Cerebellar nuclear complex (tissue), 1 donor: ENCODE data around the gene C19orf47.
A peak's percentile ranks its signal among the peaks of the same experiment; 100 is the strongest.

ENCODE experiments used
- DNase-seq, 2 experiments: peaks; one replicate each; lab custom pipeline; 2025; lab: John Stamatoyannopoulos, UW

C19orf47 gene

GRCh38 chr19:40320558-40320935 is 27.6 kb downstream of the C19orf47 start:
- no peak for DNase-seq

- DNase-seq, result no peak
Observed at GRCh38 chr19:40317338-40317737, 30.9 kb downstream of the C19orf47 start.

DNA sequence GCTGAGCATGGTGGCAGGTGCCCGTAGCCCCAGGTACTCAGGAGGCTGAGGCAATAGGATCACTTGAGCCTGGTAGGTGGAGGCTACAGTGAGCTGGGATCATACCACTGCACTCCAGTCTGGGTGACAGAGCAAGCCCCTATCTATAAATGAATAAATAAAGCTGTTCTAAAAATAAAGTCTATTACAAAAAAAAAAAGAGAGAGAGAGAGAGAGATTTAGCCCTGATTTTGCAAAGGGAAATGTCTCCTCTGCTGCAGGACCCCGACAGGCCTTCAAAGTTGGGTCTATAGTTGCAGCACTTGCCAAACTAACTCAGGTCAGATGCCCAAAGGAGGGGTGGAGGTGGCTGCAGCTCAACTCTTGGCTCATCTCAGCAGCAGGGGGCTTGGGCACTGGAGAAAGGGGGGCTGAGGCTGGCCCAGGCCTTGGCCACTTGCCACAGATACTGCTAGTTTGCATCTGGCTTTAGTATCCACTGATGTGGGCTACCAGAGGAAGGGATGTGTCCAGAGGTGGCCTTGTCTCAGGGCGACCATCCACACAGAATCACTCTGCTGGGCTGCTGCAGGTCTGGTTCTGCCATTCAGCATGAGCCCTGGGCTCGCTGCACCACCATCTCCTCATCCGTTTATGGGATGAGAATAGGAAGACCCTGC is 32.3 kb downstream of the C19orf47 start:
- DNase-seq, result no peak

DNA sequence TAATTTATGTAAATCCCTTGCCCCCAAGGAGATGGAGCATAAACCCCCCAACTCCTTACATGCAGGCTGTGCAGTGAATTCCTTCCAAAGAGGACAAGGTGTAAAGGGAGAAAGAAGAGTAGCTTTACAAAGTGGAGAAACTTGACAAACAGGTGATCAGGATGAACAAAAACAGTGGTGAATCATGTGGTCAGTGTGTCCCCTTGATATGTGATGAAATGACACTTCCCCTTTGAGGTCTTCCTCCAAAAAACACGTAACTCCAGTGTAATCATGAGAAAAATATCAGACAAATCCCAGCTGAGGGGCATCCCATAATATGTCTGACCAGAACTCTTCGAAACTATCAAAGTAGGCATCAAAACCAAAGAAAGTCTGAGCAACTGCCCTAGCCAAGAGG is 33.5 kb downstream of the C19orf47 start:
- DNase-seq, result no peak

DNA sequence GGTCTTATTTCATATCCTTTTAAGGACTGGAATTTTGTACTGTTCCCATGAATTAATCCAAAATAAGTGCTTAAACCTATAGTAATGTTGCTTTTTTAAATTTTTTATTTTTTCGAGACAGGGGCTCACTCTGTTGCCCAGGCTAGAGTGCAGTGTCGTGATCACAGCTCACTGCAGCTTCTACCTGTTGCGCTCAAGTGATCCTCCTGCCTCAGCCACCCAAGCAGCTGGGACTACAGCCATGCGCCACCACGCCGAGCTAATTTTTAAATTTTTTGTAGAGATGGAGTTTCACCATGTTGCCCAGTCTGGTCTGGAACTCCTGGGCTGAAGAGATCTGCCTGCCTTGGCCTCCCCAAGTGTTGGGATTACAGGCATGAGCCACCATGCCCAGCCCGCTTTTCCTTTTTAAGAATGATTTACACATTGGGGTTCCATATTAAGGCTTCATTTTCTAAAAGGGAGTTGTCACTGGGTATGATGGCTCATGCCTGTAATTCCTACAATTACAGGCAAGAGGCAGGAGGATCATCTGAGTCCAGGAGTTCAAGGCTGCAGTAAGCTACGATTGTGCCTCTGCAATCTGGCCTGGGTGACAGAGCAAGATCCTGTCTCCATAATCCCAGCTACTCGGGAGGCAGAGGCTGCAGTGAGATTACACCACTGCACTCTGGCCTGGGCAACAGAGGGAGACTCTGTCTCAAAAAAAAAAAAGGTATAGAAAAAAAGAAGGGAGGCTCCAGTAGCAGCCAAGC is 34.8 kb downstream of the C19orf47 start:
- no peak for DNase-seq

- DNase-seq, result no peak
Observed at GRCh38 chr19:40312533-40312932, 35.7 kb downstream of the C19orf47 start.

DNA sequence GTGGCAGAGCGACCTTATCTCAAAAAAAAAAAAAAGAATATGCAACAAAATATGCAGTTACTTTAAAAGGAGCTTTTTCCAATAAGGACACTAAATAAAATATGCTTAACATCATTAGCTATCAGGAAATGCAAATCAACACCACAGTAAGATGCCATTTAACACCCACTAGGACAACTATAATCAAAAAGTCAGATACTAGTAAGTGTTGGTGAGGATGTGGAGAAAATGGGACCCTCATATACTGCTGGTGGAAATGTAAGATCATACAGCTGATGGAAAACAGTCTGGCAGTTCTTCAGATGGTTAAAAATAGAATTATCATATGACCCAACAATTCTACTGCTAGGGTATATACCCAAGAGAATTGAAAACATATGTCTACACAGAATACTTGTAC is 38.5 kb downstream of the C19orf47 start:
- DNase-seq, result no peak

- peak in 1 of 2 experiments; percentile 29 for DNase-seq
Observed at GRCh38 chr19:40305403-40305802, 42.8 kb downstream of the C19orf47 start.

- no peak for DNase-seq
Observed at GRCh38 chr19:40304306-40304705, 43.9 kb downstream of the C19orf47 start.

DNA sequence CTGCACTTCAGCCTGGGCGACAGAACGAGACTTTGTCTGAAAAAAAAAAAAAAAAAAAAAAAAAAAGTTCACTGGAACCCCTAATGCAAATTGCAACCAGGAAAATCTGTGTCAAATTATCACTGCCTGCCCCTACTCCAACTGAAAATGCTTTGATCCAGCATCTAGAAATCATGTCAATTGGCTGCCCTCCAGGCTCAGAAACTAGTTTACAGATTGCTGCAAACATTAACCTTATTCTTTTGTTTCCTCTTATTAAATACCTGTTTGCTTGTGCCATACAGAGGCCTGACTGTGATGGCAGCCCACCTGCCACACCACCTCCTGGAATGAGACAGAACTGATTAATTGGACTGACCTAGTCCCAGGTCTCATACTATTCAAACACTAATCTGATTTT is 44.4 kb downstream of the C19orf47 start:
- DNase-seq, result no peak

DNA sequence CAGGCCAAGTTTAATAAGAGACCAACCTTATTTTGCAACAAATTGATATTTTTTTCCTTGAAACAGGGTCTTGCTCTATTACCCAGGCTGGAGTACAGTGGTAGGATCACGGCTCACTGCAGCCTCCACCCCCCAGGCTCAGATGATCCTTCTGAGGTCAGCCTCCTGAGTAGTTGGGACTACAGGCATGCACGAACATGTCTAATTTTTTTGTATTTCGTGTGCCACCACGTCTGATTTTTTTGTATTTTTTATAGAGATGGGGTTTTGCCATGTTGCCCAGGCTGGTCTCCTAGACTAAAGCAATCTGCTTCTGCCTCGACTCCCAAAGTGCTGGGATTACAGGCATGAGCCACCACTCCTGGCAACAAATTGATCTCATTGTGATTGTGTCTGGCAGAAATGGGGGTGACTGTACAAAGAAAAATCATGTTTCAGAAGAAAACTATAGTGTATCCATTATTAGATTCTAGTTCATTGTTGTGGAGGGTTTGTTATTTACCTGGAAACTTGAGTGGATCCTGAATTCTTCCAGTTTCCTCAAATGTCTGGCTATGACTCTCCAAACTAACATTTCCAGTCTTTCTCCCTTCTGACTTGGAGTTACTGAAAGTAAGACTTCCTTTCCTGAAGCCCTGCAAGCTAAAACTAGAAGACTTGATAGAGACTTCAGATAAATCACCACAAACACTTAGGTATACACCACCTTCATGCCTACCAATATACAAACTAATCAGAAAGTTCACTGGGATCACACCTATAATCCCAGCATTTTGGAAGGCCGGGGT is 45.8 kb downstream of the C19orf47 start:
- no peak for DNase-seq

GRCh38 chr19:40300668-40301067 is 47.5 kb downstream of the C19orf47 start:
- DNase-seq, result no peak

DNA sequence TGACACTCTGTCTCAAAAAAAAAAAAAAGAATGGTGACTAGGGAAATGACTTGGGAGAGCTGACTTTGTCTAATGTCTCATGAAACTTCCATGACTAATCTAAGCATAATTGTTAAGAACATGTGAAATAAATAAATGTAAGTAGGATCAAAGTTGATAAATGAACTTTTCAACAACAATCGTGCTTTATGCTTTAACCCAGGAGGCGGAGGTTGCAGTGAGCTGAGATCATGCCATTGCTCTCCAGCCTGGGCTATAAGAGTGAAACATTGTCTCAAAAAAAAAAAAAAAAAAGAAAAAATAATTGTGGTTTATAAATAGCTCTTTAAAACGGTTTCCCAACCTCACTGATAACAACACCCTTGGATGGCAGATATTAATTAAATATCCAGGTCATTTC is 50.2 kb downstream of the C19orf47 start:
- DNase-seq, result no peak

GRCh38 chr19:40294560-40294959 is 53.6 kb downstream of the C19orf47 start:
- DNase-seq, result no peak

- DNase-seq, result no peak
Observed at GRCh38 chr19:40286971-40287421, 61.2 kb downstream of the C19orf47 start.

DNA sequence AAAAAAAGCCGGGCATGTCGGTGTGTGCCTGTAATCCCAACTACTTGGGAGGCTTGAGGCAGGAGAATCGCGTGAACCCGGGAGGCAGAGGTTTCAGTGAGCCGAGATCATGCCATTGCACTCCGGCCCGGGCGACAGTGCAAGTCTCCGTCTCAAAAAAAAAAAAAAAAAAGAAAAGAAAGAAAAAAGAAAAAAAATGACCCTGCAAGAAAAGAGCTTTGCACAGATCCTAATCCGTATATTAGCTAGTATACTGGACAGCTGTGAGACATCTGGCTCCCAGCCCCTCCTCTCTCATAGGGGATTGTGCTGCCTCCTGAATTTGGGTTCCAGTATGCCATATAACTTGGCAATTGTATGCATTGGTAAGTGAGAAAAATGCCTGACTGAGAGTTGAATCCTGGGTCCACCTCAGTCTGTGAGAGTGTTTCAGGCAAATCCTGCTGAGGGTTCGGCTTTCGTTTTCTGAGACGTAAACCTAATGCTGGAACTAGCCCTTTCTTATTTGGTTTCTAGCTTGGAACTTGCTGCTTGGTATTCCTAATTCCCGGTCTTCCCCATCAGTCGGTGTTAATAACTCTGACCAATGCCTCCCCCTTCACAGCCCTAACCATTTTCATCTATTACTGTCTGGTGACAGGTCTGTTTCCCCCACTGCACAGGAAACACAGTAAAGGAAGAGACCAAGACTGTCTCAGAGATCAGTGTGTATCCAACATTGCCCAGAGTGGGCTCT is 61.8 kb downstream of the C19orf47 start:
- DNase-seq, result no peak

DNA sequence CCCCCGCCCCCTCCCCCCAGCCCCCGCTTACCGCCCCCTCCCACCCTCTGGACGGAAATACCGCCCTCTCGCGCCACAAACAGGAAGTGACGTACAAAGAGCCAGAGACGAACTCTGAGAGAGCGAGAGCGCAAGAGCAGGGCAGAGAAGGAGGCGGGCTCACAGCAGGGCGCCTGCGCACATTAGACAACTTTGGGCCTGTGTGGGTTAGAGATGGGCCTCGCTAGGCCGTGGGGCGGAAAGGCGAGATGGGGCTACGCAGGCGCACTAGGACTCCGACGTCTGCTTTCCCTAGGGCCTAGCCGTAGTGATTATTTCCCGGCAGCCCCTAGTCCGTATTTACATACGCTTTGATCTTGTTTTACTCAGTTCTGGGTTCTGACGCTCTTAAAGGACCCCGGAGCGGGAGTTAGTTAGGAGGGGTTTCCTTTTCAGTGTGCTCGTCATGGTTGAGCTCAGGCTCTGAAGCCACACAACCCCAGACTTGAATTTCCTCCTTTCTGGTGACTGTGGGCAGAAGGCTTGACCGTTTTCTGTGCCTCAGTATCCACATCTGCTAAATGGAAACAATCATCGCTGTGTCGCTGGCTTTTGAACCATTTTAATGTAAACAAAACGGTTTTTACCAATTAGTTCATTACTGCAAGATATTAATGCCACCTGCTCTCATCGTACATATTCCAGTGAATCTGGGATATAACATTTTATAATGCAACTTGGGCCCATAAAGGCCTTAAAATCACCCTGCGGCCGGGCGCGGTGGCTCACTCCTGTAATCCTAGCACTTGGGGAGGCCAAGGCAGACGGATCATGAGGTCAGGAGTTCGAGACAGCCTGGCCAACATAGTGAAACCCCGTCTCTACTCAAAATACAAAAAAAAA is 62.6 kb downstream of the C19orf47 start:
- DNase-seq, result peak; percentile 92 to 95

GRCh38 chr19:40284501-40285352 is 63.5 kb downstream of the C19orf47 start, which contains the start of gene AKT2:
TSS of gene AKT2 (minus strand) at chr19:40285345. CDS start at chr19:40265267, 20,078 bp downstream.
- no peak for DNase-seq

DNA sequence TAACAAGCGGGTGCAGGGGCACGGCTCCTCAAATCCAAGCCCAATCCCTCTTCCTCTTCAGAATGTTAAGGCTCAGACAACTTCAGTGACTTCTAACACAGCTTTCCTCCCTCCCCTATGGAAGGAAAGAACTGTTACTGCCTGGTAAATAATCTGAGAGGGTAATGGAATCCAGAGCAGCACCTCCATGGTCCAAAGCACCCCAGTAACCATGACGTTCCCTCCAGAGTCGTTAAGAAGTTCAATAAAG is 64.0 kb downstream of the C19orf47 start:
- DNase-seq, result no peak
